Activated T-helper 1 cell treated with anti-CD3 and anti-CD28 coated beads, Interleukin-2, amount 50 U/mL, for 16 hours (primary cell): ENCODE data around the gene FAM219A.
"Not testable (repeated sequence)": the region's sequence is repeated elsewhere in the genome, so short reads cannot be mapped to it uniquely, and the experiment has no call there.

Experiments
- DNase-seq, 2 donors: peaks; one replicate each; pipeline ENCODE4 v3.0.0-alpha.2; 2020; ENCODE audit warnings: low read depth in 1 of 2, low spot score in 1 of 2

FAM219A gene

DNA sequence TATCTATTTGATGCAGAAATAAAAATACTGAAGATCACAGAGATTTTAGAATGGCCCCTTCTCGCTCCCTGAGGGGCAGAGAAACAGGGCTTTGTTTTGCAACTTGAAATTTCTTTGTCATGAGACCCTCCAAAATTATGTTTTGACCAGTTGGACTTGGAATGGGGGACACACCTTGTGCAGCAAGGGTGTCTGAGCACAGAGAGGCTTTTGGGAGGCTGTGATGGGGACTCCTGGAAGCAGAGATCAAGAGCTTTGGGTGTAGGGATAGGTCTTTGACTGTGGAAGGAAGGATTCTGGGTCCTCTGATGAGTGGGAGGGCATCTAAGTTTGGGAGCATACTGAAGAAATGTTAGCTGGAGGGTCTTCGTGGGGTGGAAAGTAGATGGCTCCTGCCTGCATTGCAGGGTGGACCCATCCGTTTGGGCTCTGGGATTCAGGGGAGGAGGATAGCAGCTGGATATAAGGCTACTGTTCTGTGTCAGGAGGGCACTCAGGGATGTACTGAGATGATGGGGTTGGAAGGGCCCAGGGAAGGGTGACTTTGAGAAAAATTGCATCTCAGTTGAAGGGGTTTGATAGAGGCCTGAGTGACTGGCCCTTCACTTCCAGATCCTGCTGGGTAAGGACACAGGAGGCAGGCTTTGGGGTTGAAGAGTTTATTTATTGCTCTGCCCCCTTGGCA is 79.9 kb downstream of the FAM219A start:
- no peak for DNase-seq

DNA sequence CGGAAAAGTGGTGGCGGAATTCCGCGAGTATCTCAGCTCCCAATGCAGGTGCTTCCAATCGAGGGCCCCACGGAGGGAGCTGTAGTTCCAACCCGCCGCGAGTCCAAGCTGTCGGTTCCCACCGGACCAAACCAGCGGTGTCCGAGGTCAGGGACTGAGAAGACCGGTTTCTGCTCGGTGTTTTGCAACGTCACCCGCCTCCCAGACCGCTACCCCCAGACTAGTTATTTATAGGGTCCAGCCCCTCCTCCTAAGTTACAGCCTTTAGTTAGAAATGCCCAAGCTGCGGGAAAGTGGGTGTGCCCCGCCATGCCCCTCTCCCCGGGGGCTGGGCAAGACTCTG is 81.0 kb downstream of the FAM219A start:
- no peak for DNase-seq

DNA sequence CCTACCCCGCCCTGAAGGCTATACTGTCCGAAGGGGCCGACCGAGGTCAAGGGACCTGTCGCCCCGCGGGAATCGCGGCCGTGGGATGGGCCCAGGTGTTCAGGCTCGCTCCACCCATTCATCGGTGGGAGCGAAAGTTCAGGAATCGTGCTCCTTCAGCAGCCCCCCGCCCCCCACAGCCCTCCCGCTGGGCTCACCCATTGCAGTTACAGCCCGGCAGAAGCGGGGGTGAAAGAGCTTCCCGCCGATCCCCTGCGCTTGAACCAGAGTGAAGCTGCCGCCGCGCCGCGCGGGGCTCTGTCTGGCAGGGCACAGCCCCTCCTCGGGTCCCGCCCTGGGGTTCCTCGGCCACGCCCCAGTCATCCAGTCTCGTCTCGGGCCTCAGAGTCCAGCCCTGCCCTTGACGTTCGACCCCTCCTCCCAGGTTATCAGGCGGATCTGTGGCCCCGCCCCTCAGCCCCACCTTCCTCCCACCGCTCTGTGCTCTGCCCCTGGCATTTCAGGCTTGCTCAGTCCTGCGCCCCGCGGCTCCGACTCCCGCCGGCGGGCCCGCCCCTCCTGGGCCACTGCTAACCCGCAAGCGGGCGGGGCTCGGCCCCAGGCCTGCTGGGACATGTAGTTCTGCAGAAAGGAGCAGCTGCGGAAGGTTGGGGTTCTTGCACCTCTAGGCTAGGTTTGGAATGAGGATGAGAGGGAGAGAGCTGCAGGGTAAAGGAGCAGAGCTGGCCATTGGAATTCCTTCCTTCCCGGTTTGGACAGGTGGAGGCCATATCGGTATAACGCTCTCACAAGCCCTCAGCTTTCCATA is 81.6 kb downstream of the FAM219A start, which contains the start of gene MYORG:
Gene MYORG, minus strand, starts transcription at position 303 of the 808 bp plus-strand sequence. CDS start 3,955 bp downstream, outside the sequence.
- peak; percentile 93 to 94 for DNase-seq

DNA sequence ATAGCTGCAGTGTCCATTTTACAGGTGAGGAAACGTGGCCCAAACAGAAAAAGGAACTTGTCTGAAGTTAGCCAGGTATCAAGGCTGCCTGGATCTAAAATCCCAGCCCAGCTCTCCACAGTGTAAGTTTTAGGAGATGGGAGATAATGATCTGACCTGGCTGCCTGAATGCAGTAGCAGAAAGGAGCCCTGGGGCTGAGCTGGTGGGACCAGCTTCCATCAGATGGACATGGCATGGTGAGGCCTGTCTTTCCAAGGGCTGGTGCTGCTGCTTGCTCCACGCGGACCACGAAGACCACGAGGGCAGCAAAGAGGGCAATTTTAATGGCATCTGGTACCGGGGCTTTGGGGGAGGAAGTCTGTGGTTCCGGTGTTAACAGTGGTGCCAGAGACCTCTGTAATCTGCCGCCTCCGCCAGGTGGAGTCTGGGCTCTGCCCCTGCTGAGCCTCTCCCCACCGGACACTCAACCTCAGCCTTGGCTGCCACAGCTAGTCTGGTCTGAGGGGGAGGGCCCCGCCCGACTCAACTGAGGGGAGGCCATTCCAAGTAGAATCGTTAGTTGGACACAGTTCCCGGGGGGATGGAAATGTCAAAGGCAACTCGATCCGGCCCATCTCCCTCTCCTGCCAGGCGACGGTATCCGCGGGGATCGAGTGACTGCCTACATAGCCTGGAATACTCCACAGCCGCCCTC is 82.3 kb downstream of the FAM219A start:
- DNase-seq: peak in 1 of 2 donors; percentile 30

- DNase-seq: no peak
Observed at GRCh38 chr9:34374905-34375552, 83.3 kb downstream of the FAM219A start.

DNA sequence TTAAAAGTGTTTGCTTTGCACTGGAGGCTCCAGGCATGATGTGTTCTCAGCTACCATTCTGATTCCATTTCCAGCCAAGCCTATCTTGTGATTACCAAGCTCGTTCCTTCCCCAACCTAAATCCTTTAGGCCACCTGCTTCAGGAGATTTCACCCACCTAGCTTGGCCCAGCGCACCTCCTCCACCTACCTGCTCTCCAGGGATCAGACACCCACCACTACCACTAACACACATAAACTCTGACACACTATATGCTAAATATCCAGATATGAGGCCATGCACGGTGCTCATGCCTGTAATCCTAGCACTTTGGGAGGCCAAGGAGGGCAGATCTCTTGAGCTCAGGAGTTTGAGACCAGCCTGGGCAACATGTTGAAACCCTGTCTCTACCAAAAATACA is 84.0 kb downstream of the FAM219A start:
- DNase-seq: no peak

DNA sequence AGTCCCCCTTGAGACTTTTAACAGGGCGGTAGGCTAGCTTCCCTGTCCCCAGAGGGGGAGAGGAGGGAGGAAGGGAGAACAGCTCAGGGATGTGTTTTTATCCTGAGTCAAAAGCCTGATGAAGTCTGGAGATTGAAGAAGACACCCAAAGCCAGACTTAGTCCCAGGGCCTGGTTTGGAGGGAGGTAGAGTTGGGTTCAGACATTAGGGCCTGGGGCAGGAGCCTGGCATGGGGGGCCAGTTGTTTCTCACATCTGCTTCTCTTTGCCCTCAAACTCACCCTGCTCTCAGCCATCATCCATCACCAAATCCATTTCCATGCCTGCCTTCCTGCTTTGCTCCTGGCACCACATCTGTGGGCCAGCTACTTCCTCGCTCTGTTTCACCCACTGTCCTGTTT is 84.6 kb downstream of the FAM219A start:
- no peak for DNase-seq

DNA sequence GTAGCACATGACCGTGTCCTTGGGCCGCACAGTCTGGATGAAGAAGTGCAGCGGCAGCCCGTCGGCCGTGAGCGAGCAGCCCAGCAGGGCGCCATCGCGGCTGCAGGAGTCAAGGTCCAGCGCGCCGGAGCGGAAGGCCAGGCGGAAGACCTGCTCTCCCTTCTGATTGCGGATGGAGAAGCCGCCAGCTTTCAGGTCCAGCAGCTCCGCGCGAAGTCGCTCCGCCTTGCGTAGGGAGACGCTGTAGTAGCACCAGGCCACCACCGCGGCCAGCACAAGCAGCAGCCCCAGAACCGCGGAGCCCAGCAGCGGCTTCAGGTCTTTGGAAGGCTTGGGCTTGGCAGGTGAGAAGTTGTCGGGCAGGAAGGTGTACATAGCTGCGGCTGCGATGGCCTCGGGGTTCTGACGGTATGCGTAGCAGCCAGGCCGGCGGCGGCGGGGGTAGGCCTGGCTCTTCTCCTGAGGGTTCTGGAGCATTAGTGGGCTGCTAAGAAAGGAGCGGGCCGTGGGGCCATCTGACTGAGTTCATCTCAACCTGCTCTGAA is 85.8 kb downstream of the FAM219A start:
- DNase-seq: no peak

DNA sequence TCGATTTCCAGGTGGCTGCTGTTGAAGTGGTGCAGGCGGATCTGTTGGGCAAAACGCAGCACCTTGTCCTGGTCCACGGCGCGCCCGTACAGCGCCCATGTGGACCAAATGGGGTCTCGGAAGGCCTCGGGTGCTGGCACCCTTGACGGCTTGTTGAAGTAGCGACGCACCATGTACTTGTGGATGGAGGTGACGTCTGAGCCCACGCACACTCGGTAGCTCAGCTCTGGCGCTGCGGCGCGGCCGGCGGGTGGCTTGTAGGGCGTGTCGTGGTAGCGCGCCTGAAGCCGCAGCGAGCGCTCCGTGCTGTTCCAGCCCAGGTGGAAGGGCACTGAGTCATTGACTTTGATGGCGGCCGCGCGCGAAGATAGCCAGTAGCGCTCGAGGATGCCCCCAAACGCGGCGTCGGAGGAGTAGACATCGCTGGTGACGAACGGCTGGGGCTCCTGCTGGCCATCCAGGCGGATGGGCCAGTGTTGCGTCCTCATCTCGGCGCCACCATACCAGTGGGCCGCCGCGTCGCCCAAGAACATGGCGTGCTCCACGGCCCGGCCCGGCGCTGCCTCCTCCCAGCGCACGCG is 86.4 kb downstream of the FAM219A start:
- no peak for DNase-seq

DNA sequence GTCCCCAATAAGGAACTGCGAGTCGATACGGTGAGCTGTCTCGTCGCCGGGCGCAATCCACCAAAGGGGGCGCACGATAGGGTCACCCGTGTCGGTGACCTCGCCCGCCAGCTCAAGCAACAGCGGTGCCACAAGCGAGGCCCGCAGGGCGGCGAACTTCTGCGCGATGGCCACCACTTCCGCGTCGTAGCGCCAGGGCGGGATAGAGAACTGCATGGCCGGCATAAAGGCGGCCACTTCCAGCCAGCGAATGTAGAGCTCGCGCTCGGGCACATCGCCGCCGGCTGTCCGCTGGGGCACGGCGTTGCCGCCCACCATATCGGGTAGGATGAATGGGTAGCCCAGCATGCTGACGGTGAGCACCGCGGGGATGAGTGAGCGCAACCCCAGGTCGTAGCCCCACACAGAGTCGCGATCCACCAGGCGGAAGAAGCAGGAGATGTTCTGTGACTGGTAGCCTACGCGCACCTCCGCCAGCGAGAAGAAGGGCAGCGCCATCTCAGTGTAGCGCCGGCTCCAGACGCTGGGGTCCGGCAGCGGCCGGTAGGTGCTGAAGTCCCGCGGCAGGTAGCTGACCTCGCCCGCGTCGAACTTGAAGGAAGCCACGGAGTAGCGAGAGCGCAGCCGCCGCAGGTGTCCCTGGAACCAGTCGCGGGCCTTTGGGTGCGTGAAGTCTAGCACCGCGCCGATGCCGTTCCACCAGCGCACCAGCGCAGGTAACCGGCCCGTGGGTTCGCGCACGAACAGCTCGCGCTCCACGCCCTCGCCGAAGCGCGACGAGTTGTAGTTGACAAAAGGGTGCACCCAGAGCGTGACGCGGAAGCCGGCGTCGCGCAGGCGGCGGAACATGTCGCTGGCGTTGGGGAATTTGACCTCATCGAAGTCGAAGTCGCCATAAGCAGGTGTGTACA is 87.1 kb downstream of the FAM219A start:
- DNase-seq: no peak

- no peak for DNase-seq
Observed at GRCh38 chr9:34370335-34370969, 87.9 kb downstream of the FAM219A start.

GRCh38 chr9:34369636-34370035 is 88.7 kb downstream of the FAM219A start:
- no peak for DNase-seq

DNA sequence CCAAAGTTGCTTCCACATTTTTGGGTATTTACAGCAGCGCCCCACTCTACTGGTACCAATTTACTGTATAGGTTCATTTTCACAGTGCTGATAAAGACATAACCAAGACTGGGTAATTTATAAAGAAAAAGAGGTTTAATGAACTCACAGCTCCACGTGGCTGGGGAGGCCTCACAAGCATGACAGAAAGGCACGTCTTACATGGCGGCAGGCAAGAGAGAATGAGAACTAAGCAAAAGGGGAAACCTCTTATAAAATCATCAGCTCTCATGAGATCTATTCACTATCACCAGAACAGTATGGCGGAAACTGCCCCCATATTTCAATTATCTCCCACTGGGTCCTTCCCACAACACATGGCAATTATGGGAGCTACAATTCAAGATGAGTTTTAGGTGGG is 89.6 kb downstream of the FAM219A start:
- DNase-seq: not testable (repeated sequence)

- DNase-seq: not testable (repeated sequence)
Observed at GRCh38 chr9:34367751-34368410, 90.5 kb downstream of the FAM219A start.

DNA sequence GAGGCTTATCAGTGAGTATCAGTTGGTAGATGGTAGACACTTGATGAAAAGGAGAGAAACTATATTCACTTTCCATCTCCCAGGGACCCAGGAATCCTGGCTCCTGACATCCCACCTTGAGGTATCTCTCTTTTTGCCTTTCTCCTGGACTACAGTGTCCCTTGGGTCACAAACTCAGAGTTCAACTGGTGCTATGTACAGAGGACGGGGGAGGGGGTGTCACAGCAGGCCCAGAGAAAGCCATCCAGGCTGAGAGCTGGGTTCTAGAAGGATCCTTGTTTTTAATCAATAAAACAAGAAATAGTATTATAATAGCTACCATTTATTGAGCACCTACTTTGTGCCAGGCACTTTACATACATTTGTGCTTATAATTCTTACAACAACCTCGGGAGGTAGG is 92.0 kb downstream of the FAM219A start:
- no peak for DNase-seq

GRCh38 chr9:34365282-34365681 is 93.1 kb downstream of the FAM219A start:
- no peak for DNase-seq

DNA sequence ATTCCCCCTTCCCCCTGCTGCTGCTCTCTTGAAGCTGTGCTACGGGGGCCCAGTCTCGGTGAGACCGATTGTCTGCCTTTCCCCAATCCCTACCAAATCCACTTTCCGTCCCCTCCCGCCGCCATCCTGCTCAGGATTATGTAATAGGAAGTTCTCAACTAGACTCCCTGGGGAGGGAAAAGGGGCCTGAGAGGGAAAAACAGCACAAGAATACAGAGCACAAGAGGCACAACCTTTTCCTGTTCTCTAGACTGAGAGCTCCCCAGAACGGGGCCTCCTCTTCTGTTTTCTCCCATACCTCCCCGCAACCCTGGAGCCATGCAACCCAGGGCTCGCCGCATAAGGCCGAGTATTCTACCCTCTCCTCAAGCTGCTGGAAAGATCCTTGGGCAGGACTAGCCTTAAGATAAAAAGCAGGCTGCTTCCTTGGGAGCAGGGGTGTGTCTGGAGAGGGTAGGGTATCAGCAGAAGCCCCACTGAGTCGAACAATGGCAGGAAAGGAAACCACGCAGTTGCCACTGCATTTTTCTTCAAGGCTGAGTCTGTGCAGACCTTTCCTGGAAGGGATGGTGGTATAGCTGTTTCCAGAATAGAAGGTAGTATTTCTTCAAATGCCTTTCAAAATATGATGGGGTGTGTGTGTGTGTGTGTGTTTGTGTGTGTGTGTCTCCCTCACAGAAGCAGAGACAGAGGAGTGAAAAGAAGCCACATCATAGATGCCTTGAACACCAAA is 94.6 kb downstream of the FAM219A start:
- no peak for DNase-seq

DNA sequence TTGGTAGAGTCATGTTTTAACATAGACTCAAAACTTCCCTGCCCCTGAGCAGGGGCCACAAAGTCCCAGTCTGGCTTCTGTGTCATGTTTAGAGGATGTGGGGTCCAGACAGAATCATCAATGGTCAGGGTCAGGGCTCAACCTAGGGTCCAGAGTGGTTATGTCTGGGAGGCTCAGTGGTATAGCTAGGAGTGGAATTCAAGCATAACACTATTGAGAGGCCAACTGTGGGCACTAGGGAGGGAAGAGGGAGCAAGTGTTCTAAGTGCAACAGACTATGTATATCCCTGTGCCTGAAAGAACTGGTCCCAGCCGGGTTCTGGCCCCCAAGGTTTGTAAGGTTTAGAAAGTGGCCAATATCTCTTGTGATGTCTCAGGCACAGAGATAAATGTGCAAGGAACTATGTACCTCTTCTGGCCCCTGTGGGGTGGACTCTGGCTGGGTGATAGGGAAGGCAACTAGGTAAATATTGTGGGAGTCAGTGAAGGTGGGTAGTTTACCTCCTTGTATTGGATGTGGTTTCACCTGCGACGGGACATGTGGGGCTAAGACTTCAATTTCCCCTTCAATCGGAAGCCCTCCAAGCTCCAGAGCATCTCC is 95.7 kb downstream of the FAM219A start:
- no peak for DNase-seq
